ENCODE measurements around the gene TMEM51.

DNA sequence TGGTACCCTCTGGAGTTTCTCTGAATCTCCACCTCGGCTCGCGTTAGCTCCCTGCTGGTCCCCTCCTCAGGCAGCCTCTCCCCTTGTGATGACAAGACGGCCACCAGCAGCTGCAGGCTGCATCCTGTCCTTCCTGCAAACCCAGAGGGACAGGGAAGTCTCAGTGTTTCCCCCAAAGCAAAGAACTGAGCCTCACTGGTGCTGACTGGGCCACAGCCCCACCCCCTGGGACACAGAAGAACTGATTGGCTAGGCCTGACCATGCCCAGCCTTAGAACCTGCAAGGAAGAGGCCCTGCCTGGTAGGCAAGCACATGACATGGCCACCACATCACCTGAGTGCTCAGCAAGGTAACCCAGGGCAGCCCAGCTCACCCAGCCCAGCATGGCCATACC is 34.6 kb downstream of the TMEM51 start:
- TF ChIP-seq POLR2AphosphoS5 (IDR thresholded peaks at IDR 0.05) (no peak), EP300 (IDR thresholded peaks at IDR 0.05) (no peak), POLR2A (IDR thresholded peaks at IDR 0.05) (no peak)
- TF ChIP-seq, protein P1, sequence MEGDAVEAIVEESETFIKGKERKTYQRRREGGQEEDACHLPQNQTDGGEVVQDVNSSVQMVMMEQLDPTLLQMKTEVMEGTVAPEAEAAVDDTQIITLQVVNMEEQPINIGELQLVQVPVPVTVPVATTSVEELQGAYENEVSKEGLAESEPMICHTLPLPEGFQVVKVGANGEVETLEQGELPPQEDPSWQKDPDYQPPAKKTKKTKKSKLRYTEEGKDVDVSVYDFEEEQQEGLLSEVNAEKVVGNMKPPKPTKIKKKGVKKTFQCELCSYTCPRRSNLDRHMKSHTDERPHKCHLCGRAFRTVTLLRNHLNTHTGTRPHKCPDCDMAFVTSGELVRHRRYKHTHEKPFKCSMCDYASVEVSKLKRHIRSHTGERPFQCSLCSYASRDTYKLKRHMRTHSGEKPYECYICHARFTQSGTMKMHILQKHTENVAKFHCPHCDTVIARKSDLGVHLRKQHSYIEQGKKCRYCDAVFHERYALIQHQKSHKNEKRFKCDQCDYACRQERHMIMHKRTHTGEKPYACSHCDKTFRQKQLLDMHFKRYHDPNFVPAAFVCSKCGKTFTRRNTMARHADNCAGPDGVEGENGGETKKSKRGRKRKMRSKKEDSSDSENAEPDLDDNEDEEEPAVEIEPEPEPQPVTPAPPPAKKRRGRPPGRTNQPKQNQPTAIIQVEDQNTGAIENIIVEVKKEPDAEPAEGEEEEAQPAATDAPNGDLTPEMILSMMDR (IDR thresholded peaks at IDR 0.05): no peak
